ENCODE results near the gene GSPT1. TPM values are rescaled to one million over a fixed set of nuclear protein-coding genes. Genes with fewer than 3 reads are reported as not detected.
"Not testable (repeated sequence)": the region's sequence is repeated elsewhere in the genome, so short reads cannot be mapped to it uniquely, and the experiment has no call there.

Gene GSPT1
- total and polyA plus RNA-seq, 7 donors, result 43.8 to 73.5 (median 52.0) TPM

- intact Hi-C loops (cut with DNase I), result no loop called here
- Histone ChIP-seq H3K9me3 (no peaks in the 10 kb centered on the region), H3K27ac (peak overlapping the region in 1 of 4 donors; percentile 41), H3K4me3 (no peak overlapping the region), H3K4me1 (no peaks in the 10 kb centered on the region), H3K27me3 (no peaks in the 10 kb centered on the region), H3K36me3 (no peaks in the 10 kb centered on the region)
- peak; percentile 51 for DNase-seq
- TF ChIP-seq CTCF (IDR thresholded peaks at IDR 0.05) (no peak), POLR2A (IDR thresholded peaks at IDR 0.05) (no peak), EP300 (IDR thresholded peaks at IDR 0.05) (no peak), POLR2AphosphoS5 (IDR thresholded peaks at IDR 0.05) (no peak)
- 93% methylated on average over 10 of the region's 10 CpGs for WGBS, 2 donors
Measured at GRCh38 chr16:11957591-11958395, 42.0 kb upstream of the GSPT1 start.

- H3K9me3 ChIP-seq, result no peaks in the 10 kb centered on the region
- H3K4me3 ChIP-seq, result no peak overlapping the region
- H3K27ac ChIP-seq, result peak overlapping the region in 1 of 4 donors; percentile 41
- H3K27me3 ChIP-seq, result no peaks in the 10 kb centered on the region
- intact Hi-C loops (cut with DNase I), result no loop called here
- 99 to 100% methylated on average over 2 of the region's 2 CpGs for WGBS, 2 donors
- H3K36me3 ChIP-seq, result no peaks in the 10 kb centered on the region
- H3K4me1 ChIP-seq, result no peaks in the 10 kb centered on the region
- peak; percentile 40 for DNase-seq
- TF ChIP-seq EP300 (IDR thresholded peaks at IDR 0.05) (no peak), POLR2A (IDR thresholded peaks at IDR 0.05) (no peak), CTCF (IDR thresholded peaks at IDR 0.05) (no peak), POLR2AphosphoS5 (IDR thresholded peaks at IDR 0.05) (no peak)
Measured at GRCh38 chr16:11956558-11956957, 40.8 kb upstream of the GSPT1 start.

- DNase-seq, result peak; percentile 43
- intact Hi-C loops (cut with DNase I), result no loop called here
- Histone ChIP-seq H3K4me1 (no peaks in the 10 kb centered on the region), H3K36me3 (no peaks in the 10 kb centered on the region), H3K4me3 (no peak overlapping the region), H3K27me3 (no peaks in the 10 kb centered on the region), H3K9me3 (no peaks in the 10 kb centered on the region), H3K27ac (peak overlapping the region in 1 of 4 donors; percentile 41)
- TF ChIP-seq POLR2A (IDR thresholded peaks at IDR 0.05), result no peak
- no peak for TF ChIP-seq EP300 (IDR thresholded peaks at IDR 0.05)
- 78 to 83% methylated on average over 8 of the region's 8 CpGs for WGBS, 2 donors
Measured at GRCh38 chr16:11955713-11956123, 40.0 kb upstream of the GSPT1 start.

- H3K4me1 ChIP-seq; H3K36me3 ChIP-seq; H3K27me3 ChIP-seq; H3K27ac ChIP-seq; H3K9me3 ChIP-seq; intact Hi-C loops (cut with DNase I); H3K4me3 ChIP-seq: not testable (repeated sequence)
- 82 to 89% methylated on average over 8 of the region's 8 CpGs for WGBS, 2 donors
- DNase-seq, result peak; percentile 8
Measured at GRCh38 chr16:11953576-11953975, 37.8 kb upstream of the GSPT1 start.

GRCh38 chr16:11950388-11950787 lies 34.6 kb upstream of the GSPT1 start:
- Histone ChIP-seq H3K27ac (no peak overlapping the region), H3K4me3 (no peak overlapping the region), H3K9me3 (no peaks in the 10 kb centered on the region), H3K4me1 (no peaks in the 10 kb centered on the region), H3K27me3 (no peaks in the 10 kb centered on the region), H3K36me3 (no peaks in the 10 kb centered on the region)
- TF ChIP-seq EP300 (IDR thresholded peaks at IDR 0.05) (no peak), POLR2AphosphoS5 (IDR thresholded peaks at IDR 0.05) (no peak), POLR2A (IDR thresholded peaks at IDR 0.05) (no peak), CTCF (IDR thresholded peaks at IDR 0.05) (no peak)
- intact Hi-C loops (cut with DNase I), result no loop called here
- DNase-seq, result no peak
- 77 to 88% methylated on average over 5 of the region's 5 CpGs for WGBS, 2 donors

- Histone ChIP-seq H3K4me3 (no peak overlapping the region), H3K27ac (no peak overlapping the region), H3K9me3 (no peaks in the 10 kb centered on the region), H3K4me1 (no peaks in the 10 kb centered on the region), H3K27me3 (no peaks in the 10 kb centered on the region), H3K36me3 (no peaks in the 10 kb centered on the region)
- 22 to 25% methylated on average over 4 of the region's 4 CpGs for WGBS, 2 donors
- no peak for TF ChIP-seq POLR2AphosphoS5 (IDR thresholded peaks at IDR 0.05)
- no peak for TF ChIP-seq EP300 (IDR thresholded peaks at IDR 0.05)
- TF ChIP-seq POLR2A (IDR thresholded peaks at IDR 0.05), result no peak
- TF ChIP-seq CTCF (IDR thresholded peaks at IDR 0.05), result no peak
- DNase-seq, result no peak
- intact Hi-C loops (cut with DNase I), result no loop called here
Measured at GRCh38 chr16:11949527-11949926, 33.8 kb upstream of the GSPT1 start.

Measured in sigmoid colon (tissue), 7 donors.